Kidney epithelial cell (primary cell): Measurements from ENCODE around the gene ZBTB21. TPM values are rescaled to one million over a fixed set of nuclear protein-coding genes. Genes with fewer than 3 reads are reported as not detected.

Experiments
- DNase-seq: peaks from one replicate; pipeline ENCODE4 v3.0.0-alpha.2; 2010; ENCODE audit warnings: low read depth
- H3K27me3 ChIP-seq: 2 replicates; pipeline ENCODE4 v1.6.0; 2011; ENCODE audit warnings: low read length; ENCODE audit not compliant: control insufficient read depth, insufficient read depth
- H3K36me3 ChIP-seq: 2 replicates; pipeline ENCODE4 v1.5.1; 2011; ENCODE audit warnings: low read length; ENCODE audit not compliant: control insufficient read depth, insufficient read depth
- H3K4me3 ChIP-seq: 2 replicates; pipeline ENCODE4 v1.5.1; 2011; ENCODE audit warnings: low read depth, mild to moderate bottlenecking, control low read depth, low read length
- CTCF ChIP-seq: IDR thresholded peaks from 2 replicates; pipeline ENCODE4 v1.5.1; 2011; ENCODE audit warnings: mild to moderate bottlenecking, moderate library complexity, low read length, control low read depth, inconsistent platforms; ENCODE audit not compliant: insufficient read depth, poor library complexity, severe bottlenecking
- total RNA-seq: library from RNA; depleted of rRNA; stranded (reverse); fragments of >200 nt; gene quantifications from 2 replicates; pipeline ENCODE4 v1.2.3, GENCODE V29; 2015

Gene ZBTB21
- total RNA-seq, 1 donor from 2014 or later = 13.8 TPM

- Histone ChIP-seq H3K27me3 (peaks cover 3% of the 10 kb centered on the region), H3K4me3 (no peak overlapping the region), H3K36me3 (no peaks in the 10 kb centered on the region)
- no peak for TF ChIP-seq CTCF
- DNase-seq = no peak
Measured at GRCh38 chr21:42056996-42057689, 47.0 kb upstream of the ZBTB21 start.

- Histone ChIP-seq H3K27me3 (peaks cover 3% of the 10 kb centered on the region), H3K4me3 (no peak overlapping the region), H3K36me3 (no peaks in the 10 kb centered on the region)
- no peak for DNase-seq
- no peak for TF ChIP-seq CTCF
Measured at GRCh38 chr21:42056468-42056867, 46.3 kb upstream of the ZBTB21 start.

GRCh38 chr21:42055425-42055824, 45.3 kb upstream of the ZBTB21 start:
- no peak overlapping the region for H3K4me3 ChIP-seq
- no peaks in the 10 kb centered on the region for H3K36me3 ChIP-seq
- DNase-seq = no peak
- no peak for TF ChIP-seq CTCF
- H3K27me3 ChIP-seq = peaks cover 3% of the 10 kb centered on the region

- no peaks in the 10 kb centered on the region for H3K36me3 ChIP-seq
- H3K4me3 ChIP-seq = no peak overlapping the region
- H3K27me3 ChIP-seq = peaks cover 3% of the 10 kb centered on the region
- DNase-seq = no peak
- no peak for TF ChIP-seq CTCF
Measured at GRCh38 chr21:42051788-42052187, 41.6 kb upstream of the ZBTB21 start.

GRCh38 chr21:42049578-42050430, 39.6 kb upstream of the ZBTB21 start:
- no peak for TF ChIP-seq CTCF
- no peak for DNase-seq
- no peak overlapping the region for H3K4me3 ChIP-seq
- no peaks in the 10 kb centered on the region for H3K36me3 ChIP-seq
- H3K27me3 ChIP-seq = no peaks in the 10 kb centered on the region
